H1 (cell line): ENCODE measurements around the gene LLPH. TPM values are rescaled to one million over a fixed set of nuclear protein-coding genes. Genes with fewer than 3 reads are reported as not detected.

ENCODE experiments used
- CTCF ChIA-PET: fragments of 300-600 bp; sonication (Branson Sonifier 250); formaldehyde crosslinking; loops from one replicate; lab custom pipeline; 2021; ENCODE audit not compliant: partially characterized antibody; lab: Charles Lee
- POLR2A ChIA-PET: fragments of 300-600 bp; sonication (Branson Sonifier 250); formaldehyde crosslinking; loops from one replicate; lab custom pipeline; 2021; ENCODE audit warnings: inconsistent platforms; ENCODE audit not compliant: partially characterized antibody; lab: Charles Lee
- DNase-seq, 2 experiments: peaks; one replicate each; pipeline versions ENCODE4 v3.0.0 to v3.0.0-alpha.2; 2010 to 2022; ENCODE audit warnings: low spot score in 2 of 2, low read depth in 1 of 2, mixed read lengths in 1 of 2
- FAIRE-seq: peaks from 2 replicates; lab custom pipeline; 2011; peaks lifted over from hg19 to GRCh38; lab: Jason Lieb, UNC
- H2AFZ ChIP-seq: 2 replicates; pipeline ENCODE4 v1.8.1; 2012; ENCODE audit warnings: low read length, inconsistent platforms
- H2AK5ac ChIP-seq: 2 replicates; pipeline ENCODE4 v1.6.1; 2013; ENCODE audit warnings: low read depth, low read length
- H2BK120ac ChIP-seq: replicated peaks from 2 replicates; pipeline ENCODE3; 2013; ENCODE audit warnings: low read depth, low read length, inconsistent platforms
- H2BK12ac ChIP-seq: 2 replicates; pipeline ENCODE4 v1.6.1; 2013; ENCODE audit warnings: low read depth, low read length
- H2BK15ac ChIP-seq: 2 replicates; pipeline ENCODE4 v1.6.1; 2013; ENCODE audit warnings: low read length
- H2BK20ac ChIP-seq: 2 replicates; pipeline ENCODE4 v1.6.1; 2013; ENCODE audit warnings: low read length
- H2BK5ac ChIP-seq: 2 replicates; pipeline ENCODE4 v1.6.1; 2013; ENCODE audit warnings: low read depth, low read length
- H3K14ac ChIP-seq: 2 replicates; pipeline ENCODE4 v1.6.1; 2013; ENCODE audit warnings: inconsistent platforms; ENCODE audit not compliant: insufficient read length
- H3K18ac ChIP-seq: 2 replicates; pipeline ENCODE4 v1.6.1; 2013; ENCODE audit warnings: low read length; ENCODE audit errors: extremely low read depth
- H3K23ac ChIP-seq: 2 replicates; pipeline ENCODE4 v1.6.1; 2013; ENCODE audit warnings: inconsistent platforms; ENCODE audit not compliant: insufficient read length
- H3K23me2 ChIP-seq: 2 replicates; pipeline ENCODE4 v1.6.1; 2013; ENCODE audit warnings: low read depth, low read length
- H3K27ac ChIP-seq: 2 replicates; pipeline ENCODE4 v1.6.1; 2011; ENCODE audit warnings: low read depth, low read length, inconsistent platforms
- H3K27me3 ChIP-seq, 4 experiments: replicated peaks in 1 of 4; 1 replicate in 1 of 4; 2 replicates in 3 of 4; pipeline versions ENCODE4 v1.6.1 to v1.8.1; 2011 to 2013; ENCODE audit warnings: low read length in 3 of 4, mild to moderate bottlenecking in 3 of 4, inconsistent platforms in 2 of 4, mixed read lengths in 2 of 4, moderate library complexity in 1 of 4; ENCODE audit not compliant: control insufficient read depth in 3 of 4, insufficient read depth in 3 of 4; ENCODE audit errors: extremely low read depth in 1 of 4
- H3K36me3 ChIP-seq, 4 experiments: 2 replicates each; pipeline versions ENCODE4 v1.6.1 to v1.8.1; 2011 to 2013; ENCODE audit warnings: mild to moderate bottlenecking in 4 of 4, low read length in 3 of 4, moderate library complexity in 2 of 4, control low read depth in 1 of 4, inconsistent platforms in 1 of 4; ENCODE audit not compliant: insufficient read depth in 4 of 4, control insufficient read depth in 2 of 4
- H3K4ac ChIP-seq: replicated peaks from 2 replicates; pipeline ENCODE3; 2013; ENCODE audit warnings: low read length, low read depth, mixed read lengths, inconsistent platforms; ENCODE audit not compliant: insufficient read length
- H3K4me1 ChIP-seq, 4 experiments: replicated peaks in 1 of 4; 1 replicate in 1 of 4; 2 replicates in 3 of 4; pipeline versions ENCODE4 v1.6.1 to v1.8.1; 2011 to 2013; ENCODE audit warnings: low read length in 3 of 4, inconsistent platforms in 2 of 4, mixed read lengths in 1 of 4; ENCODE audit not compliant: insufficient read depth in 4 of 4, control insufficient read depth in 3 of 4
- H3K4me2 ChIP-seq, 2 experiments: 2 replicates each; pipeline versions ENCODE4 v1.6.1 to v1.8.1; 2011 to 2013; ENCODE audit warnings: low read depth in 2 of 2, low read length in 2 of 2, control low read depth in 1 of 2, inconsistent platforms in 1 of 2, mild to moderate bottlenecking in 1 of 2; ENCODE audit not compliant: insufficient read depth in 1 of 2
- H3K4me3 ChIP-seq, 4 experiments: fragments of 200-600, 300-600 bp in 1 of 4; sonication (generic), shearing (Covaris generic), sonication (Bioruptor Twin) in 1 of 4; 2 replicates each; pipeline versions ENCODE4 v1.5.1 to v1.8.1; 2011 to 2016; ENCODE audit warnings: low read length in 4 of 4, low read depth in 3 of 4, control low read depth in 2 of 4, inconsistent platforms in 2 of 4, mild to moderate bottlenecking in 2 of 4, mixed read lengths in 1 of 4, moderate library complexity in 1 of 4; ENCODE audit not compliant: insufficient read depth in 2 of 4; ENCODE audit errors: extremely low read depth in 1 of 4
- H3K56ac ChIP-seq: replicated peaks from 2 replicates; pipeline ENCODE3; 2013; ENCODE audit warnings: low read depth, mild to moderate bottlenecking, mixed read lengths, low read length, inconsistent platforms; ENCODE audit not compliant: insufficient read length
- H3K79me1 ChIP-seq: 2 replicates; pipeline ENCODE4 v1.6.1; 2013; ENCODE audit warnings: low read depth, low read length, control low read depth
- H3K79me2 ChIP-seq, 2 experiments: 2 replicates each; pipeline versions ENCODE4 v1.6.1 to v1.8.1; 2012 to 2013; ENCODE audit warnings: low read length in 2 of 2, mild to moderate bottlenecking in 2 of 2, inconsistent platforms in 1 of 2; ENCODE audit not compliant: insufficient read depth in 2 of 2, control insufficient read depth in 1 of 2
- H3K9ac ChIP-seq, 4 experiments: replicated peaks in 1 of 4; 1 replicate in 1 of 4; 2 replicates in 3 of 4; pipeline versions ENCODE4 v1.6.1 to v1.8.1; 2011 to 2013; ENCODE audit warnings: low read depth in 3 of 4, low read length in 3 of 4, control low read depth in 2 of 4, mild to moderate bottlenecking in 2 of 4, moderate library complexity in 2 of 4, inconsistent platforms in 1 of 4; ENCODE audit errors: extremely low read depth in 1 of 4
- H3K9me3 ChIP-seq, 2 experiments: 2 replicates each; pipeline versions ENCODE4 v1.6.1 to v1.8.1; 2012 to 2013; ENCODE audit warnings: mild to moderate bottlenecking in 2 of 2, moderate library complexity in 2 of 2, control low read depth in 1 of 2, inconsistent platforms in 1 of 2, low read depth in 1 of 2, low read length in 1 of 2, mixed read lengths in 1 of 2; ENCODE audit not compliant: insufficient read depth in 2 of 2
- H4K20me1 ChIP-seq, 2 experiments: replicated peaks in 1 of 2; 2 replicates each; pipeline versions ENCODE3 to v1.8.1; 2011 to 2013; ENCODE audit warnings: inconsistent platforms in 2 of 2, low read length in 2 of 2, mild to moderate bottlenecking in 1 of 2; ENCODE audit not compliant: insufficient read depth in 2 of 2, control insufficient read depth in 1 of 2
- H4K5ac ChIP-seq: 2 replicates; pipeline ENCODE4 v1.6.1; 2013; ENCODE audit warnings: low read length, low read depth, mixed read lengths, inconsistent platforms; ENCODE audit not compliant: insufficient read length
- H4K8ac ChIP-seq: 2 replicates; pipeline ENCODE4 v1.8.0; 2013; ENCODE audit warnings: mild to moderate bottlenecking, moderate library complexity, low read length, inconsistent platforms; ENCODE audit not compliant: insufficient read depth; ENCODE audit errors: extremely low read depth
- H4K91ac ChIP-seq: replicated peaks from 2 replicates; pipeline ENCODE3; 2013; ENCODE audit warnings: low read length, mixed read lengths, inconsistent platforms; ENCODE audit not compliant: insufficient read length
- ASH2L ChIP-seq: fragments of 200-600, 300-600 bp; sonication (generic); IDR thresholded peaks from one replicate; pipeline ENCODE4 v1.7.1; 2017; ENCODE audit warnings: low read length
- BCL11A ChIP-seq, 2 experiments: IDR thresholded peaks; one replicate each; pipeline ENCODE4 v1.6.1; 2011; ENCODE audit warnings: low read depth in 2 of 2, low read length in 2 of 2, mild to moderate bottlenecking in 2 of 2
- CBX8 ChIP-seq: fragments of 300-800, 300-1000 bp; sonication (generic); IDR thresholded peaks from 2 replicates; pipeline ENCODE4 v1.7.1; 2016; ENCODE audit warnings: low read depth, low read length, borderline replicate concordance
- CREB1 ChIP-seq: IDR thresholded peaks from 2 replicates; pipeline ENCODE4 v1.6.1; 2012; ENCODE audit warnings: inconsistent platforms
- EGR1 ChIP-seq: IDR thresholded peaks from 2 replicates; pipeline ENCODE4 v1.6.1; 2011; ENCODE audit warnings: low read depth, low read length, borderline replicate concordance
- EZH2 ChIP-seq: fragments of 200-600 bp; sonication (generic); IDR thresholded peaks from 2 replicates; pipeline ENCODE4 v1.7.1; 2012; ENCODE audit warnings: low read depth, mild to moderate bottlenecking, moderate library complexity, low read length, inconsistent platforms; ENCODE audit not compliant: severe bottlenecking
- MAFK ChIP-seq: IDR thresholded peaks from 2 replicates; pipeline ENCODE4 v1.6.1; 2012; ENCODE audit warnings: low read depth, mild to moderate bottlenecking, improper control_type of control experiment, low read length
- PHF8 ChIP-seq: fragments of 200-600 bp; sonication (generic); conservative IDR thresholded peaks from 2 replicates; pipeline ENCODE4 v1.7.1; 2012; ENCODE audit warnings: low read depth, mild to moderate bottlenecking, inconsistent platforms, low read length, moderate library complexity
- POLR2A ChIP-seq, 2 experiments: IDR thresholded peaks; 1 replicate in 1 of 2; 2 replicates in 1 of 2; pipeline ENCODE4 v1.6.1; 2011; ENCODE audit warnings: low read depth in 2 of 2, low read length in 2 of 2, mild to moderate bottlenecking in 2 of 2; ENCODE audit errors: control extremely low read depth in 1 of 2
- RBBP5 ChIP-seq: IDR thresholded peaks from 2 replicates; pipeline ENCODE4 v1.7.1; 2012; ENCODE audit warnings: low read depth, mild to moderate bottlenecking, inconsistent platforms, low read length, moderate library complexity, borderline replicate concordance
- RFX5 ChIP-seq: IDR thresholded peaks from 2 replicates; pipeline ENCODE4 v1.6.1; 2011; ENCODE audit warnings: low read depth, low read length, improper control_type of control experiment, borderline replicate concordance
- SIN3A ChIP-seq, 2 experiments: IDR thresholded peaks in 1 of 2; conservative IDR thresholded peaks in 1 of 2; 2 replicates each; pipeline ENCODE4 v1.6.1; 2011 to 2012; ENCODE audit warnings: low read length in 2 of 2, improper control_type of control experiment in 1 of 2, low read depth in 1 of 2, mild to moderate bottlenecking in 1 of 2
- SRF ChIP-seq: IDR thresholded peaks from 2 replicates; pipeline ENCODE4 v1.6.1; 2011; ENCODE audit warnings: mild to moderate bottlenecking, low read depth, low read length, moderate library complexity
- TAF7 ChIP-seq: optimal IDR thresholded peaks from 2 replicates; pipeline ENCODE3; 2011; ENCODE audit warnings: low read depth, mild to moderate bottlenecking, inconsistent platforms, low read length, moderate library complexity, borderline replicate concordance
- WGBS, 2 experiments: shearing (Covaris generic) in 1 of 2; methylation state at CpG; one replicate each; pipeline versions ENCODE4 v1.1.6 to v1.1.7; 2013 to 2015; ENCODE audit warnings: low lambda C conversion rate in 2 of 2, mixed read lengths in 2 of 2, inconsistent platforms in 1 of 2, low coverage in 1 of 2, missing lambda C conversion rate in 1 of 2; ENCODE audit not compliant: insufficient replicate concordance in 2 of 2, insufficient coverage in 1 of 2, insufficient read length in 1 of 2; ENCODE audit errors: extremely low coverage in 1 of 2, missing lambda C conversion rate in 1 of 2; 5-methylcytosine and 5-hydroxymethylcytosine counted together
- polyA plus RNA-seq, 7 experiments: library from polyadenylated mRNA; depleted of rRNA in 3 of 7; stranded (reverse) in 5 of 7; unstranded in 2 of 7; fragments of >200 nt in 5 of 7; fragments of 200-250 nt in 2 of 7; gene quantifications; 1 replicate in 5 of 7; 2 replicates in 1 of 7; 4 replicates in 1 of 7; pipeline versions ENCODE4 v1.2.1 to v1.2.3, GENCODE V29; 2011 to 2013; ENCODE audit warnings: missing spikeins in 2 of 7, mixed read lengths in 2 of 7
- total RNA-seq: library from RNA; stranded (reverse); fragmentation: NEBNext Ultra II Directional; extraction: Animal tissue kit (Norgen Biotek cat#: 25700); gene quantifications from 2 replicates; pipeline ENCODE4 v1.2.1, GENCODE V29; 2021

The LLPH gene
- total and polyA plus RNA-seq, 2 of the 8 experiments (the other 6 are each of a cell fraction or from before 2014, with no cell fraction given) = 2.3 to 31.3 TPM

- H3K14ac ChIP-seq = no peak overlapping the region
- no peaks in the 10 kb centered on the region for H3K79me1 ChIP-seq
- no peaks in the 10 kb centered on the region for H3K9me3 ChIP-seq
- H3K4ac ChIP-seq = no peak overlapping the region
- FAIRE-seq = peak; percentile 89
- no peak overlapping the region for H2BK15ac ChIP-seq
- no peak overlapping the region for H3K18ac ChIP-seq
- H4K91ac ChIP-seq = no peak overlapping the region
- no peak overlapping the region for H4K8ac ChIP-seq
- no peak overlapping the region for H2AFZ ChIP-seq
- no peak overlapping the region for H2BK12ac ChIP-seq
- H3K4me2 ChIP-seq = no peak overlapping the region
- no peak overlapping the region for H3K56ac ChIP-seq
- H3K79me2 ChIP-seq = no peaks in the 10 kb centered on the region
- no peak overlapping the region for H2BK20ac ChIP-seq
- H3K4me1 ChIP-seq = no peaks in the 10 kb centered on the region
- no peaks in the 10 kb centered on the region for H3K23me2 ChIP-seq
- H2BK120ac ChIP-seq = no peak overlapping the region
- no peak overlapping the region for H3K9ac ChIP-seq
- no peak overlapping the region for H2BK5ac ChIP-seq
- no peaks in the 10 kb centered on the region for H3K27me3 ChIP-seq
- no peak overlapping the region for H3K27ac ChIP-seq
- POLR2A ChIA-PET = no interaction called here
- 43% methylated on average over 9 of the region's 10 CpGs; no CpG with 5 or more reads in 1 of the 2 experiments for WGBS, 2 experiments
- H3K23ac ChIP-seq = no peak overlapping the region
- CTCF ChIA-PET = interaction anchor here (0.6 to 1.7 kb wide), 12 partner anchors 17 to 787 kb away, joined by 3 to 8 read pairs (median 4); no protein-coding TSS in a partner anchor
- no peak overlapping the region for H4K5ac ChIP-seq
- no peak overlapping the region for H3K4me3 ChIP-seq
- no peaks in the 10 kb centered on the region for H4K20me1 ChIP-seq
- no peak overlapping the region for H2AK5ac ChIP-seq
- H3K36me3 ChIP-seq = no peaks in the 10 kb centered on the region
- DNase-seq = peak; percentile 23 to 71
- no peak for TF ChIP-seq SIN3A (conservative IDR thresholded peaks at IDR 0.05 in 1 of 2, IDR thresholded peaks at IDR 0.05 in 1 of 2; ENCODE audit: low read depth in 1 of 2, low read length in 2 of 2)
- no peak for TF ChIP-seq RFX5
- no peak for TF ChIP-seq ASH2L
- TF ChIP-seq EZH2 = no peak
- TF ChIP-seq SRF = no peak
- no peak for TF ChIP-seq CREB1
- TF ChIP-seq CBX8 = no peak
- TF ChIP-seq EGR1 = no peak
- TF ChIP-seq RBBP5 = no peak
- no peak for TF ChIP-seq MAFK
- TF ChIP-seq POLR2A (IDR thresholded peaks at IDR 0.05; ENCODE audit: control extremely low read depth in 1 of 2, low read depth in 2 of 2, low read length in 2 of 2) = no peak
- no peak for TF ChIP-seq BCL11A (IDR thresholded peaks at IDR 0.05; ENCODE audit: low read depth in 2 of 2, low read length in 2 of 2)
- no peak for TF ChIP-seq PHF8
- no peak for TF ChIP-seq TAF7
Observed at GRCh38 chr12:66087365-66087943, 43.1 kb downstream of the LLPH start.
